SJCRH30 (cell line): ENCODE results near the gene KIF17. TPM values are rescaled to one million over a fixed set of nuclear protein-coding genes. Genes with fewer than 3 reads are reported as not detected.

Source experiments
- DNase-seq, 2 experiments: peaks; one replicate each; pipeline ENCODE4 v3.0.0-alpha.2; 2015 to 2020
- H3K27ac ChIP-seq: fragments of 250-450 bp; sonication (Bioruptor Pico); 2 replicates; pipeline ENCODE4 v1.5.1; 2020; ENCODE audit warnings: mild to moderate bottlenecking, moderate library complexity
- H3K27me3 ChIP-seq: fragments of 250-450 bp; sonication (Bioruptor Pico); 2 replicates; pipeline ENCODE4 v1.5.1; 2020; ENCODE audit warnings: mild to moderate bottlenecking, moderate library complexity
- H3K36me3 ChIP-seq: fragments of 250-450 bp; sonication (Bioruptor Pico); 2 replicates; pipeline ENCODE4 v1.5.1; 2020; ENCODE audit warnings: mild to moderate bottlenecking, moderate library complexity
- H3K4me1 ChIP-seq: fragments of 250-450 bp; sonication (Bioruptor Pico); 2 replicates; pipeline ENCODE4 v1.5.1; 2020; ENCODE audit warnings: mild to moderate bottlenecking, moderate library complexity
- H3K4me3 ChIP-seq: fragments of 250-450 bp; sonication (Bioruptor Pico); 2 replicates; pipeline ENCODE4 v1.5.1; 2020; ENCODE audit warnings: mild to moderate bottlenecking, moderate library complexity
- H3K9me3 ChIP-seq: fragments of 250-450 bp; sonication (Bioruptor Pico); replicated peaks from 2 replicates; pipeline ENCODE4 v1.5.1; 2020; ENCODE audit warnings: mild to moderate bottlenecking, moderate library complexity
- total RNA-seq: library from RNA; depleted of rRNA; stranded (reverse); fragments of >200 nt; shearing (Covaris generic); gene quantifications from 2 replicates; pipeline ENCODE4 v1.2.3, GENCODE V29; 2014

KIF17 gene
- total RNA-seq, 1 experiment from 2014 or later, result 0.06 TPM

GRCh38 chr1:20731057-20731991, 13.5 kb upstream of the KIF17 start:
- peaks cover 8% of the 10 kb centered on the region; the same call in 1 of the 2 replicates for H3K4me1 ChIP-seq
- H3K9me3 ChIP-seq, result no peaks in the 10 kb centered on the region
- H3K27me3 ChIP-seq, result peaks cover 10% of the 10 kb centered on the region
- peak overlapping the region; percentile 58 for H3K4me3 ChIP-seq
- no peaks in the 10 kb centered on the region for H3K36me3 ChIP-seq
- no peak for DNase-seq
- H3K27ac ChIP-seq, result no peak overlapping the region

GRCh38 chr1:20730690-20731056, 12.9 kb upstream of the KIF17 start:
- Histone ChIP-seq H3K9me3 (no peaks in the 10 kb centered on the region), H3K27me3 (peaks cover 10% of the 10 kb centered on the region)

GRCh38 chr1:20729990-20730689, 12.3 kb upstream of the KIF17 start:
- H3K27ac ChIP-seq, result no peak overlapping the region
- no peak overlapping the region for H3K4me3 ChIP-seq
- no peaks in the 10 kb centered on the region for H3K36me3 ChIP-seq
- H3K4me1 ChIP-seq, result peaks cover 8% of the 10 kb centered on the region; the same call in 1 of the 2 replicates
- peaks cover 10% of the 10 kb centered on the region for H3K27me3 ChIP-seq
- H3K9me3 ChIP-seq, result no peaks in the 10 kb centered on the region
- DNase-seq, result no peak

More at GRCh38 chr1:20730690-20731056, 12.9 kb upstream of the KIF17 start:
- Histone ChIP-seq H3K27ac (no peak overlapping the region), H3K4me1 (peaks cover 8% of the 10 kb centered on the region; the same call in 1 of the 2 replicates), H3K36me3 (no peaks in the 10 kb centered on the region), H3K4me3 (no peak overlapping the region)
- no peak for DNase-seq

GRCh38 chr1:20729155-20729931, 11.5 kb upstream of the KIF17 start:
- H3K27me3 ChIP-seq, result peaks cover 10% of the 10 kb centered on the region
- no peaks in the 10 kb centered on the region for H3K36me3 ChIP-seq
- no peak overlapping the region for H3K4me3 ChIP-seq
- DNase-seq, result no peak
- H3K27ac ChIP-seq, result no peak overlapping the region
- peaks cover 8% of the 10 kb centered on the region; the same call in 1 of the 2 replicates for H3K4me1 ChIP-seq
- no peaks in the 10 kb centered on the region for H3K9me3 ChIP-seq

- H3K9me3 ChIP-seq, result no peaks in the 10 kb centered on the region
- H3K4me3 ChIP-seq, result no peak overlapping the region
- no peak overlapping the region for H3K27ac ChIP-seq
- peaks cover 10% of the 10 kb centered on the region for H3K27me3 ChIP-seq
- no peaks in the 10 kb centered on the region for H3K36me3 ChIP-seq
- DNase-seq, result no peak
- H3K4me1 ChIP-seq, result peaks cover 4% of the 10 kb centered on the region; the same call in 1 of the 2 replicates
Measured at GRCh38 chr1:20728371-20729154, 10.8 kb upstream of the KIF17 start.

- no peak overlapping the region for H3K27ac ChIP-seq
- 0 out of 2 replicates have a peak, but pooled peaks cover 3% of the 10 kb centered on the region for H3K4me1 ChIP-seq
- no peak overlapping the region for H3K4me3 ChIP-seq
- no peaks in the 10 kb centered on the region for H3K9me3 ChIP-seq
- peaks cover 10% of the 10 kb centered on the region for H3K27me3 ChIP-seq
- H3K36me3 ChIP-seq, result no peaks in the 10 kb centered on the region
- peak in 1 of 2 experiments; percentile 53 for DNase-seq
Measured at GRCh38 chr1:20727746-20728316, 10.0 kb upstream of the KIF17 start.

GRCh38 chr1:20726932-20727745, 9.3 kb upstream of the KIF17 start:
- Histone ChIP-seq H3K27me3 (peaks cover 10% of the 10 kb centered on the region), H3K9me3 (no peaks in the 10 kb centered on the region), H3K27ac (no peak overlapping the region), H3K4me3 (no peak overlapping the region), H3K4me1 (0 out of 2 replicates have a peak, but pooled peaks cover 3% of the 10 kb centered on the region), H3K36me3 (no peaks in the 10 kb centered on the region)
- no peak for DNase-seq

- Histone ChIP-seq H3K4me1 (0 out of 2 replicates have a peak, but pooled peaks cover 2% of the 10 kb centered on the region), H3K27ac (no peak overlapping the region), H3K27me3 (peaks cover 10% of the 10 kb centered on the region), H3K9me3 (no peaks in the 10 kb centered on the region), H3K4me3 (no peak overlapping the region), H3K36me3 (no peaks in the 10 kb centered on the region)
- no peak for DNase-seq
Measured at GRCh38 chr1:20726118-20726911, 8.5 kb upstream of the KIF17 start.

- Histone ChIP-seq H3K27ac (no peak overlapping the region), H3K4me1 (no peaks in the 10 kb centered on the region), H3K4me3 (no peak overlapping the region), H3K27me3 (peaks cover 2% of the 10 kb centered on the region; the same call in 1 of the 2 replicates), H3K36me3 (no peaks in the 10 kb centered on the region), H3K9me3 (no peaks in the 10 kb centered on the region)
- no peak for DNase-seq
Measured at GRCh38 chr1:20725189-20726117, 7.6 kb upstream of the KIF17 start.

GRCh38 chr1:20724364-20725188, 6.8 kb upstream of the KIF17 start:
- no peak overlapping the region for H3K27ac ChIP-seq

More at GRCh38 chr1:20724364-20725188, 6.8 kb upstream of the KIF17 start:
- Histone ChIP-seq H3K36me3 (no peaks in the 10 kb centered on the region), H3K27me3 (no peaks in the 10 kb centered on the region), H3K9me3 (no peaks in the 10 kb centered on the region), H3K4me3 (no peak overlapping the region), H3K4me1 (no peaks in the 10 kb centered on the region)
- no peak for DNase-seq
